SKM-1 treated with dmso at 0.1 percent for 144 hours (cell line): ENCODE results near the gene GMPR.
"Not testable (repeated sequence)": the region's sequence is repeated elsewhere in the genome, so short reads cannot be mapped to it uniquely, and the experiment has no call there.

Experiments used
- DNase-seq: peaks from one replicate; lab custom pipeline; 2025; ENCODE audit not compliant: unreplicated experiment; lab: John Stamatoyannopoulos, UW

GMPR gene

DNA sequence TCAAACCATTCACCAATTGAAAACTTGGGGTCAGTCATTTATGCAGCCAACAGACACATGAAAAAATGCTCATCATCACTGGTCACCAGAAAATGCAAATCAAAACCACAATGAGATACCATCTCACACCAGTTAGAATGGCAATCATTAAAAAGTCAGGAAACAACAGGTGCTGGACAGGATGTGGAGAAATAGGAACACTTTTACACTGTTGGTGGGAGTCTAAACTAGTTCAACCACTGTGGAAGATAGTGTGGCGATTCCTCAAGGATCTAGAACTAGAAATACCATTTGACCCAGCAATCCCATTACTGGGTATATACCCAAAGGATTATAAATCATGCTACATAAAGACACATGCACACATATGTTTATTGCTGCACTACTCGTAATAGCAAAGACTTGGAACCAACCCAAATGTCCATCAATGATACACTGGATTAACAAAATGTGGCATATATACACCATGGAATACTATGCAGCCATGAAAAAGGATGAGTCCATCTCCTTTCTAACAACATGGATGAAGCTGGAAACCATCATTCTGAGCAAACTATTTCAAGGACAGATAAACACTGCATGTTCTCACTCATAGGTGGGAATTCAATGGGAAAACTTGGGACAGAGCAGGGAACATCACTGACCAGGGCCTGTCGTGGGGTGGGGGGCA is 13.2 kb upstream of the GMPR start:
- not testable (repeated sequence) for DNase-seq

DNA sequence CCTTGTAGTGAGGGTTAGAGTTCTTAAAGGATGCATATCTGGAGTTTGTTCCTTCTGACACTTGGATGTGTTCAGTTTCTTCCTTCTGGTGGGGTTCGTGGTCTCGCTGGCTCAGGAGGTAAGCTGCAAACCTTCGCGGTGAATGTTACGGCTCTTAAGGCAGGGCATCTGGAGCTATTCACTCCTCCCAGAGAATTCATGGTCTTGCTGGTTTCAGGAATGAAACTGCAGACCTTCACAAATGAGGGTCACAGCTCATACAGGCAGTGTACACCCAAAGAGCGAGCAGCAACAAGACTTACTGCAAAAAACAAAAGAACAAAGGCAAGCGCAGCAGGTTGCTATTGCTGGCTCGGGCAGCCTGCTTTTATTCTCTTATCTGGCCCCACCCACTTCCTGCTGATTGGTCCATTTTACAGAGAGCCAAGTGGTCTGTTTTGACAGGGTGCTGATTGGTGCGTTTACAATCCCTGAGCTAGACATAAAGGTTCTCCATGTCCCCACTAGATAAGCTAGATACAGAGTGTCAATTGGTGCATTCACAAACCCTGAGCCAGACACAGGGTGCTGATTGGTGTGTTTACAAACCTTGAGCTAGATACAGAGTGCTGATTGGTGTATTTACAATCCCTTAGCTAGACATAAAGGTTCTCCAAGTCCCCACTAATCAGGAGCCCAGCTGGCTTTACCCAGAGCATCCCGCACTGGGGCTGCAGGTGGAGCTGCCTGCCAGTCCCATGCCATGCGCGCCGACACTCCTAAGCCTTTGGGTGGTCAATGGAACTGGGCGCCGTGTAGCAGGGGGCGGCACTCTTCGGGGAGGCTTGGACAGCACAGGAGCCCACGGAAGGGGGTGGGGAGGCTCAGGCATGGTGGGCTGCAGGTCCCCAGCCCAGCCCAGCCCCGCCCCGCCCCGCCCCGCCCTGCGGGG is 12.0 kb upstream of the GMPR start:
- not testable (repeated sequence) for DNase-seq

DNA sequence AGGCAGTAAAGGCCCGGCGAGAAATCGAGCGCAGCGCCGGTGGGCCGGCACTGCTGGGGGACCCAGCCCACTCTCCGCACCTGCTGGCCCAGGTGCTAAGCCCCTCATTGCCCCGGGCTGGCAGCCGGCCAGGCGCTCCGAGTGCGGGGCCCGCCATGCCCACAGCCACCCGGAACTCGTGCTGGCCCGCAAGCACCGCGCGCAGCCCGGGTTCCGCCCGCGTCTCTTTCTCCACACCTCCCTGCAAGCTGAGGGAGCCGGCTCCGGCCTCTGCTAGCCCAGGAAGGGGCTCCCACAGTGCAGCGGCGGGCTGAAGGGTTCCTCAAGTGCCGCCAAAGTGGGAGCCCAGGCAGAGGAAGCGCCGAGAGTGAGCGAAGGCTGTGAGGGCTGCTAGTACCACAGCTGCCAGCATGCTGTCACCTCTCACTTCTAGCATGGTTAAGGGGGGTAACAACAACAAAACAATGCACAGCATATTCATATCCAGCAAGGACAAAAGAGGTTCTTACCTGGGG is 11.3 kb upstream of the GMPR start:
- DNase-seq, result no peak

DNA sequence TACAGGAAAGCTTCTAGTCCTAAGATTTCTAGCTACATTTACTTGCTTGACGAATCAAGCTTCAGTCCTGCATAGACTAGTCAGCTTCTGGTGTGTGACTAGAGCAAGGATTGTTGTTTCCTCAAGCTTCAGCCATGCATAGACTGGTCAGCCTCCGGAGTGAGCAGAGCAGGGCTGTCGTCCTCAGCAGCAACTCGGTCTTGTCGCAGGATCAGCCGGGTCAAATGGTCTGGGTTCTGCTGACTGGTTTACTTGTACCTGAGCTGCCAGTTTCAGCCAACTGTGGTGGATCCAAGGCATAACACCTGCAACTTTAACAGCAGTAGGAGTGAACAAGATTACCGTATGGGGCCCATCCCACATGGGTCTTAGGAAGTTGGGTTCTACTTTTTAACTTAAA is 10.8 kb upstream of the GMPR start:
- DNase-seq, result no peak

DNA sequence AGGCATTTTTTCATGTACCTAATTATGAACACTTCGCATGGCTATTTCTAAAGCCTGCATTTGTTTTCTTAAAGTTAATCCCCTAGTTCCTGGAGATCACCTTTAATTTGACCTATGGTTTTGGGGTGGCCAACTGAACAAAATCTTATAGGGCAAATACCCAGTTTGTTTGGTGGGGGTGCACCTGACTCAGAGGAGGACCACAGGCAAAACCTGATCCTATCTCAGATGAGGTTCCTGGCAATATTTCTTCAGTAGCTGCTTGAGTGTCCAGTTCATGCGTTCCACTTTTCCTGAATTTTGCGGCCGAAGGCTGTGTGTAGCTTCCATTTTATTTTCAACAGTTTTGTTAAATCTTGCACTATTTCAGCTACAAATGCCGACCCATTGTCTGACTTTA is 10.3 kb upstream of the GMPR start:
- DNase-seq, result no peak

DNA sequence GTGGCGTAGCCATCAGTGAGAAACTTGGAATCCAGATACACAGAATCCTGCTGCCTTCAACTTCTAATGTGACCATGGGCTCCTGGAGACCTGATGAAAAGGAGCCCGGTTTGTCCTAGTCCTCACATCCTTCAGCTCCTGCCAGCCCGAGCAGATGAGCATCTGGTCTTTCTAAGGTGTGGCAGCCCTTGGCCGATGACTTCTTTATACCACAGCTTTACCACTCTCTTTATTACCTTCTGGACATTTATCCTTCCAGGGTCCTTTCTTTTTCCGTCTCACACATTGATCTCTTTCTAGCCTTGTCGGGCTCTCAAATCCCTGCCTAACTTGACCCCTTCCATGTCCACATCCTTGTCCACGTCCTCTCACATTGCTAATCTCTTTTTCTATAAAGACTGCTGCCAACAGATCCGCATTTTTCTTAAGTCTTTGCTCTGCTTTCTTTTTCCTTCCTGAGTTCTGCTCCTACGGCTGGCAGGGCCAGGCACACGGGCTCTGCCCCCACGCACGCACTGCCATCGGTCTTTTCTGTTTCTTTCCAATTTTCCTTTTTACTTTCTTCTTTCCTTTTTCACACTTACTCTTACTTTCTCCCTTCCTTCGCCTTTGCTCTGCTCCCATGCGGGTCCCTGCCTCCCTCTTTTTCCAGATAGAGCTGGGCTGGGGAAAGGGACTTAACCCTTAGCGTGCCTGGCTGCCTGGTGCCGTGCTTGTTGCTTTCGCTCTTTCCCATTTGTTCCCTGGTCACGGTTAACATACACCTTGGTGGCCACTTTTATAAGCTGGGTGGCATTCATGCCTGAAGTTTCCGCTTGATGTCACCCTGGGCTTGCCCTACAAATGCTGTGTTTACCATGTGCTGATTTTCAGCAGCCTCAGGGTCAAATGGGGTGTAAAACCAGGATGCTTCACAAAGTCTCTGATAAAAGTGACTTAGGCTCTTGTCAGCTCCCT is 9.4 kb upstream of the GMPR start:
- DNase-seq, result no peak

DNA sequence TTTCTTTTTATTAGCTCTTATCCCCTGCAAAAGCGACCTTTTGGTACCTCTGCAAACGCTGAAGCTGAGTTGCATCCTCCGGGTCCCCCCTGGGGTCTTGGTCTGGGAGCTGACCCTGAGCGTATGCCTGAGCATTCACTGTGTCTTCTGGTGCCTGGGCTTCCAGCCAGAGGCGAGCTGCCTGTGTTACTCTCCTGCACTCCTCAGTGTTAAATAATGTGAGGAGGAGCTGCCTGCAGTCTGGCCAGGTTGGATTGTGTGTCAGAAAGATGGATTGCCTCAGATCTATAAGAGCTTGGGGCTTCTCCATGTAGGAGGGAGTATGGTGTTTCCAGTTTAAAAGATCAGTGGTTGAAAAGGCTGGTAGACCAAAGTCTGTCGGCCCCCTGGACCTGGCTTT is 8.7 kb upstream of the GMPR start:
- DNase-seq, result no peak

DNA sequence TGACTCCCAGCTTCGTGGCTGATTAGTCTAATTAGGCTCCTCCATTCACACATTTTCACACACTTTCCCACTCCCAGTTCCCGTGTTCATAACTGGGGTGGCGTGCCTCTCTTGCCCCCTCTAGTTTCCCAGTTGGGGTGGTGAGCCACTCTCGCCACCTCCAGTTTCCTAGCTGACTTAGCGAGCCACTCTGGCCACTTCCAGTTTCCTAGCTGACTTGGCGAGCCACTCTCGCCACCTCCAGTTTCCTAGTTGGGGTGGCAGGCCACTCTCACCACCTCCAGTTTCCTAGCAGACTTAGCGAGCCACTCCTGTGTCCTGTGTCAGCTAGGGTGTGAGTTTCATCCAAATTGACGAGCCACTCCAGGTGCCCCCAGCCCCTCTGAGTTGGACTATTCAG is 7.4 kb upstream of the GMPR start:
- no peak for DNase-seq

DNA sequence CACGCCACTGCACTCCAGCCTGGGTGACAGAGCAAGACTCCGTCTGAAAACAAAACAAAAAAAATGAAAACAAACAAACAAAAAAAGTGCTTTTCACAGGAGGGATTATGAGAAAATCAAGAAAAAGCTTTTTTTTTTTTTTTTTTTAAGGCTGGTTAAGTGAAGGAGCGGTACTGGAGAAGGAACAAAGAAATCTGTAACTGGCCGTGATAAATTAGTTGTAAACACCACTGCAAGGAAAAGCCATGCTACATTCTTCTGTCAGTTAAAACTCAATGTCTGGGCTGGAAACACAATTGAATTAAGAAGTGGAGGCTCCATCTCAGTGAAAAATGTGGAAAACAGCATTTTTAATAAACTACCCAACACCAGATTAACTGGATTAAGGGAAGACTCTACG is 6.3 kb upstream of the GMPR start:
- DNase-seq, result no peak

DNA sequence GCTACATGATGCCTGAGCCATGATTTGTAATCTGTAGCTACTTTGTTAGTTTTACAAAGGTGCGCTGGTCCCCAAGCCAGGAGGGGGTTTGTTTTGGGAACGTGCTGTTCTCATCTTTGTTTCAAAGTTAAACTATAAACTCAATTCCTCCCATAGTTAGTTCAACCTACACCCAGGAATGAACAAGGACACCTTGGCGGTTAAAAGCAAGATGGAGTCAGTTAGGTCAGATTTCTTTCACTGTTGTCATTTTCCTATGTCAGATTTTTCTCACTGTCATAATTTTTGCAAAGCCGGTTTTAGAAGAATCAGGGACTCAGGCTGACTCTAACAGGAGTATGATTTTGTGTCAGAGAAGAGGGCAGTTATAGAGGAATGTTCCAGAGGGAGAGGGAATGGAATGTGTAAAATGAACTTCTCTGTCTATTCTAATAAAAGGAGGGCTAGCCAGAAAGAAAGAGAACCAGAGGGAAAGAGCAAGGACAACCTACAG is 2.3 kb upstream of the GMPR start:
- no peak for DNase-seq

DNA sequence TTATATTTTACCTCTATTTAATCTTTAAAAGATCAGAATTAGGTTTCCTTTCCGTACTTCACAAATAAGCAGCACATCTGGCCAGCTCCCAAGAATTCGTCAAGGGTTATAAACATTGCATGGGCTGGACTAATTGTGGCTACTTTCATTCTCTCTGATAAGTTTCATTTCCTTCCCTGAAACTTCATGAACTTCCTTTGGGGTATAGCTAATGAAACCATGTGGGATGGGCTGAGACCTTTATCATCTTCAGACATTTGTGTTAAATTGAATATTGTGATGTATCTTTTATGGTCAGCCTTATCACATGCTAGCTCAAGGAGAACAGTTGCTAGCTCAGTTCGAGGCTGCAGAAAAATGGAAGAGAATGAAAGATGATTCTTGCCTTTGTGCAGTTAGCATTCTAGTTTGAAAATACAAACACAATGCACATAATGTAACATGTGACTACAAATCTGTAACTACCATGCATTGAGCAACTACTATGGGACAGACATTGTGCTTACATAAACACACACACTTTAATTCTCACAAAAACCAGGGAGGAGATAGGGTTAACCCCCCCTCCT is 1.7 kb upstream of the GMPR start:
- no peak for DNase-seq

DNA sequence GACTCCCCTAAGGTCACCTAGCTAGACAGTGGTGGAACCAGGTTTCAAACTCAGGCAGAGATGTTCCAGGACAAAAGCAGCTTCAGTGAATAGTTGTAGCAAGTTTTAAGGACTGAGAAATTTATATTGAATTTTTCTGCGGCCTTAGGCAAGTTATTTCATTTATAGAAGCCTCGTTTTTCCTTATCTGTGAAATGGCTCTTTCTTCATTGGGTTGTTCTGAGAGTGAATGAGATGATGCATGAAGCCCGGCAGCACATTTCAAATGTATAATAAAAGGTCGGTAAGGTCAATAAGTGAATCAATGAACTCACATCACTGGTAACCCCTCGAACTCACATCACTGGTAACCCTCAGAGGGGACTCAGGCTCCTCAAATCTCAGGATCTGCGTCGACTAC is 1.1 kb upstream of the GMPR start:
- DNase-seq, result no peak

DNA sequence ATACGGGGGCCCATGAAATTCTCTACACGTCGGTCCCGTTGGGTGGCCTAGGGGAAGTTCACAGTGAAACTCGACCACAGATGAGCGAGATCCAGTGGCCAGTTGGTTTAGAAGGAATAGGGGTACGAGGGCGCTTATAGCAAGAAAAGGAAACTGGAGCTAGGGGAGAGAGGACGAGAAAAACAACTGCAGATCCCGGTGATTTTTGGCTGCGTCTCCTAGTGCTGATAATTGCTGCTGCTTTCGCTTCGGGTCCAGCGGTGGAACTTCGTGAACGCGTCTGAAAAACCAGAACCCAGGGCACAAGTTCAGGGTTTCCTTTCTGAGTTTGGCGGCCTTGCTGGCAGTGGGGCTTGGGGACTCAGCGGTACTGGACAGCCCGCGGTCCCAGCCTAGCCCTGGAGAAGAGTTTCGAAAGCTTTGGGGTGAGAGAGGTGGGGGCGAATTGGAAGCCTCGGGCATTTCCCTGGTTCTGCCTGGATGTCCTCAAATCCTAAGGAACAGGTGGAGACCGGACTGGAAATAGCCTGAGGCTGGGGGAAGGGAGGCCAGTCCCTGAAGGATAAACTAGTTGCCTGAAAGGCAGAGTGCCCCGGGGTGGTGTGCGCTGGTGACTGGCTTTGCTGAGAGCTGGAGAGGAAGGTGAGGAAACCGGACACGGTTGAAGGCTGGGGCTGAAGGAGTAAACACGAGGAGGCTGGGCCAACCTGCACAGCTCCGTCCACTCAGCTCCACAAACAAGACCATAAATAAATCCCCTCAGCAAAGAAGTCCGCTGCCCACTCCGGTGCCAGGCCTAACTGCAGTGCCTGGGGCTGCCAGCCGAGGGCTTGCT is 793 bp downstream of the GMPR start:
- DNase-seq, result no peak

DNA sequence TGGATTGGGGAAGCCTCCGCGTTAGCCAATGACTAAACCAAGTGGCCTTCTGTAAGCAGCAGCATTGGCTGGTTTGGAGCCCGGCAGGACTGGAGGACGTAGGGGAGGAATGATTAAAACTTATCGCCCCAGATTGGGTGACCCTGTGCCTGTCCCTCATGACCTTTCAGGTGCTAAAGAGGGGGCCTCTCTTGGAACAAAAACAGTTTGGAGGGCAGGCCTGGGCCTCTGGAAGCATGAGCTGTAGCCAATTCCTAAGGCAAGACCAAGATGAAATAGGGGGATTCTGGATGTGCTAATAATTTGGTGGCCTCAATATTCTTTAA is 1.4 kb downstream of the GMPR start:
- no peak for DNase-seq

DNA sequence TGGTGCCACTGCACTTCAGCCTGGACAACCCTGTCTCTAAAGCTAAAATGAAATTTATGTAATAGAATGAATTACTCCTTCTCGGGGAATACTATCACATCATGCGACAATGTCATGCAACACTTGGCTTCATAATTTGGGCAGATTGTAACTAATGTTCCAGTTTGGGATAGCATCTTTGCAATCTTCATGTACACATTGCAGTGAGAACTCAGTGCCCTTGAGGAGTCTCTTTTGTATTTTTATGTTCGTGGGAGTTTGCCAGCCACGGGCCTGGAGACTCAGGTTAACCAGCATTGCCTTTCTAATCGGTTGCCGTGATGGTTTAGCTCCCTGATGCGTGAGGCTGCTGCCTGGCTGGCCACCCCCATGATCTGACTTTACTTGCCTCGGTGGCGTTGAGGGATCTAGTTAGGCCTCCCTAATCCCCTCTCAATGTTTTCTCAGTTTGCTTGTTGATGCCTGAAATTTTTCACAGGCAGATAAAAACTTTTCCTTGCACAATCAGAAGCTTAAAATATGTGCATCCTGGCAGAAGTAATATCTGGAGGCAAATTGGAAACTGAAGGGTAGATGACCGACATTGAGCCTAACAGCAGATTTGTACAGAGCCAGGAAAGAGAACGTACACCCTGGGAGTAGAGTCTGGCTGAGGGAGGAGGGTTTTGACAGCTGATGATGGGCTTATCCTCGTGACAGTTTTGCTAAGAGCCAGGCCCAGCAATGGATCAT is 2.4 kb downstream of the GMPR start:
- DNase-seq, result no peak

DNA sequence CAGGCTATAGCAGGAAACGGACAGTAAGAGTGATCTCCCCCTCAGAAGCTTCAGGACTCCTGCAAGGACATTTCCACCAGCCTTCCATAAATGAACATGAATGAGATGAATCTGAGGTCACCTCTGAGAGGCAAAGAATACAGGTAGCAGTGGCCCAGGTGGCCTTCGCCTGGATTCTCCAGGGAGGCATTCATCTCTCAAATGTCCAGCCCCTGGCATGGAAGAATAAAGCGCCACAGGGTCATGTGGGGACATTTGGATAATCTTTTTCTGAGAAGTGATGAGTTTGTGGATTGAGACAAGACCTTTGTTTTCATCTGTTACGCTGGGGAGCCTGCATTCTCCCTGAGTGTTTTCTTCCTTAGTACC is 2.9 kb downstream of the GMPR start:
- DNase-seq, result no peak

DNA sequence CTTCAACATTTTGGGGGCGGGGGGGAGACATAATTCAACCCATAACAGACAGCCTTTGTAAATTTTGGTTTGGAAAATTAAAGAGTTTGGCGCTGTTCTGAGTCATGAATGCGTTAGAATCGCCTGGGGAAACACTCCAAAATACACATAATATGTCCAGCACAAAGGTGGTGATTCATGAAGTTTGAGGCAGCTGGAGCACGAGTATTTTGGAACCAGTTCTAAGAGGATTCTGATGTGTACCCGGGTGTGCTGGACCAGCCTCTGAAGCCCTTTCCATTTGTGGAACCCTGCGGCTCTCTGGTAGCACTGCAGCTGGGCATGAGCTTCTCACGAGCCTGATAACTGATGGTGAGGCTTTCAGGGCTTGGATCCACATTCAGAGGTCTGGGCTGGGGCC is 4.7 kb downstream of the GMPR start:
- no peak for DNase-seq

DNA sequence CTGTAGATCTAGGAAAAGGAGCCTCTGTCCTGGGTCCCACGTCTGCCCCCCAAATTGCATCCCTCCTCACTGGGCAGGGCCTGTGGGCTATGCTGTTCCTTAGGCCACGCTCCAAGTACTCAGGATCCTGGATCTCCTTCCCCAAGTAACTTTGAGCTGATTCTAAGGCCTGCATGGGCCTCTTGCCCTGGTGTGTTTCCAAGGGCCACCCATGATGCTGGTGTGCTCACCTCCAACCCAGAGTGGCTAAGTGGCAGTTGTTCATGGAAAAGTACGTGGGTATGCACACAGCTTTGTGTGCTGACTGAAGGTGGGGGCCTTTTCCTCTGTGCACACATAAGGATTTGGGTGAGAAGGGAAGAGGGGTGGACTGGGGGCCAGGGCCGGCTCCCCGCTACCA is 5.3 kb downstream of the GMPR start:
- DNase-seq, result no peak

DNA sequence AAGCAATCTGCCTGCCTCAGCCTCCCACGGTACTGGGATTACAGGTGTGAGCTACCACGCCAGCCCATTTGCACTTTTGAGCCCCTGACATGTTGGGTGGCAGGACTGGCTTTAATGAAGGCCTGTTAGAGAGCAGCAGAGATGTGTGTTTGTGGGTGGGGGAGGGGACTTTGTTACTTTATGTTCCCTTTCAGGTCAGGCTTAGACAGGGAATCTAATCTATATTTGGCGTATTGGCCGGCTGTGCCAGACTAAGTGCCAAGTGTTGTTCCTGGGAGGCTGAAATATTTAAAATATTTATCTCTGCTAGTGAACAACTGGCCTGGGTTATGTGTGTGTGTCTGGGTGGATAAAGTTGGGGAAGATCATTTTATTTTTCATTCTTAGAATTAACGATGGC is 6.1 kb downstream of the GMPR start:
- no peak for DNase-seq
